Cerebellar nuclear complex (tissue), 1 donor: ENCODE measurements around the gene CDH18.

Experiments
- DNase-seq, 2 experiments: peaks; one replicate each; lab custom pipeline; 2025; lab: John Stamatoyannopoulos, UW

CDH18 gene

DNA sequence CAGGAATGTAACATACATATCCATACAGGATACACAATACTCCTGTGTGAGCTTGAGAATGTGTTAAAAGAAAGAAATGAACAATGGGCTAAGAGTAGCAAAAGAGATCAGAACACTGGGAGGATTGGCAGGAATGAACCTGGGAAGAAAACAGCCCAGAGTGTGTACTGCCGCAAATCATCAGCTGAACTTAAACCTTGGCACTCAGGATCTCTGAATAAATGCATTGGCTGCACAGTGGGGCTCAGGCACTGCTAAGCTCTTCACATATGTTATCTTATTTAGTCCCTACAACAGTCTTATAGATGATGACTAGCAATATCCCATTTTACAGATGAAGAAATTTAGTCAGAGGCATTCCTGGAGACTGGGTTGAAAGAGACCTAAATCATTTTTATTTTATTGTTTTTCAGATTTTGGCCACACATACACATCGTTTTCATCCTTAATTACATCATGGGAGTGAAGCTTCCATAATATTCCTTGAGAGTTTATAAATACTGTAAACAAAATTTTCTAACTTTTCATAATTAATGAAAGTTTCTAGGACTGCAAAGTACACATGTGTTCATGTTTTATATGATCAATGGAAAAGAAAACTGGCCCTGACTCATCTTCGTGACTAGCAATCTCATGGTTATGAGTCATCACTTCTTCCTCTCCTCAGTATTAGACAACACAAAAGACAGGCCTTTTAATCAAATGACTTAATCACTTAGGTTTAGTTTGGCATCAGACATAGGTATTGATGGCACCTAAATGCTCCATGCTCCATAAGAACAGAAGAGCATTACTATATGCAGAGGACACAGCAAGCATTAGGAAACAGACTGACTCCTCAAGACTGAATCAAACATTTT lies 59.2 kb downstream of the CDH18 start:
- DNase-seq = no peak

DNA sequence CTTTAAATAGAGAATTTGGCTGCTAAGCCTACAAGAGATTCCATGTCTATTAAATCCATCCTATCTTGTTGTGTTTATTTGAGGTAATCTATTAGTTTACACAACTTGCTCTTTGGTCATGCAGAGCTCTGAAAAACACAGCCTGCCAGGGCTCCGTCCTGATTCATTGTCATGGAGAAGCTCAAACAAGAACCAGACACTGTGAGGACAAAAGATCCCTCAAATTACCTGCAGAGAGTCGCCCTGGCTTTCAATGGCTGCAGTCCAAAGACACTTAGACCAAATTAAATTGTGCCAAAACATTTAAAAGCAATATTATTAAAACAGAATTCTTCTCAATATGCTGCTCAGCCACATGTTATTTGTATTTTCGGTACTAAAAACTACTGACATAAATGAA lies 60.1 kb downstream of the CDH18 start:
- DNase-seq = peak in 1 of 2 experiments; percentile 42

DNA sequence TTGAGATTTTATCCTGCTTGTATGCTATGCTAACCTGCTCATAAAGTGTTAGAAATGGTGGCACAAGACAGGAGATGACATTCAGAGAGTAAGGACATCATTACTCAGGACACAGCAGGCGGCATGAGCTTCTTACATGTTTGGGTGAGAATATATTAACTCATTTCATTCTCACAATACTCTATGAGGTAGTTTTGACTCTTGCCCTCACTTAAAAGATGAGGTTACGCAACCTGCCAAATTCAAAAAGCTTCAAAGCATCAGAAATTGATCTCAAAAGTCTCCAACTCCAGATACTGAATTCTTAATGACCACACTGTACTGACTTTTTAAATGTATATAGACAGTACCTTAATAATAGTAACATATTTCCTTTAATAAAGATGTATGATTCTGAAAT lies 60.8 kb downstream of the CDH18 start:
- no peak for DNase-seq

DNA sequence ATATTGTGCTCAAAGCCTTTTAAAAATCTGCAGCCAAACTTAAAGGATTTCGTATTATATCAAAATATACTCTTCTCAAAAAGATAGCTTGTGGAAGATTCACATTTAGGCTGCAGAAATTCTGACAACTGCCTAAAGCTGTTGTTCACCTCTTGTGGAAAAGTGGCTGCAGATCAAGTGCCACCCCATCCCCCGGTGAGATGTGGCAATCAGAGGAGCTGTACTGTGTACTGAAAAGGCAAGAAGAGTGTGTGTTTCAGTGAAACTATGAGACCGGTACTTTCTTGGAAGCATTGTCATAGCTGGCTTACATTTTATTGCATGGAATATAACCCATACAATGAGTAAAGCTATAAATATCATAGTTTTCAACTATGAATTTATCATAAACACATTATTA lies 64.3 kb downstream of the CDH18 start:
- no peak for DNase-seq

DNA sequence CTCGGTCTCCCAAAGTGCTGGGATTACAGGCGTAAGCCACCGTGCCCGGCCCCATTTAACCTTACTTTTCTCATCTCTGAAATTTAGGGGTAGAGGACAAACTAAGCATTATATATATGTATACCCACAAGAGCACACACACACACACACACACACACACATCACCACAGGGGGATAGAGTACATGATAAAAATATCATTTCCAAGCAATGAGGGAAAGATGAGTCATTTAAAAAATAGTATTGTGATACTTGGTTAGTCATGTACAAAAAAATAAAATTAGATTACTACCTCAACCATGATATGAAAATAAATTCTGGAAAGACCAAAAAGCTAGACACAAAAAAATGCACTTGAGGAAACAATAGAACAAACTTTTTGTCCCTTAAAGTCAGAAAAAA lies 67.2 kb downstream of the CDH18 start:
- DNase-seq = no peak

DNA sequence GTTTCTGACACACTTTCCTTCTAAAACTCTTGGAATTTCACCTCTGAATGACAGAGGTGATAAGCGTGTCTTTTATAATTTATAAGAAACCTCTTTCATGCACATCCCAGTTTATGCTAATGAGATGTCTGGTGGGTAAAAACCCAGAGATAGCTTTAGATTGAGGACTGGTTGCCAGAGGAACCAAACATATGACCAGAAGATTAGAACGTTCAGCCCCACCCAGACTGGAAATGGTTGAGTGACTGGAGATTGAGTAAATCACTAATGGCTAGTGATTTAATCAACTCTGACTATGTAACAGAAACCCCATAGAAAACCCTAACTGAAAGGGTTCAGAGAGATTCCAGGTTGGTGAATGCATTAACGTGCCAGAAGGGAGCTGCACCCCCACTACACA lies 69.2 kb downstream of the CDH18 start:
- no peak for DNase-seq

DNA sequence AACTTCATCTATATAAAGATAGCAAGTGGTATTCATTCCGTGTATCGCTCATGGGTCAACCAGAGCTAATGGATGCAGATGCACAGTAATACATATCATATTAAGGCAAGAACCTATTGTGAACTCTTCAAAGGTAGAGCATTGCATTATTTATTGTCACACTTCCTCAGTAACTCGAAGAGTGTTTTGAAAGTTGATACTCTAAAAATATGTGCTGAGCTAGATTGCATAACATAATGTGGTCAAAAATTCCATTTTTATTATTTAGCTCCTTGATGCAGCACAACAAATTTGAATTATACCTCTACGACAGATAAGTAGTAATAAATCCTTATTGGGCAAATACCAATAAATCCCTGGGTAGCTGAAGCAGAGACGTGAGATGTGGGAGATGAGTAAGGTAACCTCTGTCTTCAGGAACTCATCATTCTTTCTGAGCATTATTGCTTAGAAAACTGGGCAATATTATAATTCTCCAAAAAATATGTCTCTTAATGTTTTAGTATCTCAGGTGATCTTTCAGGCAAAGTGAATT lies 70.3 kb downstream of the CDH18 start:
- DNase-seq = no peak

DNA sequence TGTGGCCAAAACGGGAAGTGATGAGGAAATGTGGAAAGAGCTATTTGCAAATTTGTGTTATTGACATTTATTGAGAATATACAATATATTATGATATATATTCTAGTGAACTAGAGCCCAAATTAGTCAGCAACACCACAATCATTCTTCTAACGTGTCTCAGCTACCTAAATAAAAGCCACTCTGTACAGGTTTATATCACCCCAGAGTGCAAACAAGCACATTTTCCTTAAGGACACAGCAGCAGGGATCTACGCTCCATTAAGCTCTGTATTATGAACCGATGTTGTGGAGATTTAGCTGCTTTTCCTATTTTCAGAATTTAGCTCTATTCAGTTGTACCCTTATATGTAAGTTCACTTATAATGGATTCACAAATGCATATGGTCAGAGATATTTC lies 77.9 kb downstream of the CDH18 start:
- no peak for DNase-seq

DNA sequence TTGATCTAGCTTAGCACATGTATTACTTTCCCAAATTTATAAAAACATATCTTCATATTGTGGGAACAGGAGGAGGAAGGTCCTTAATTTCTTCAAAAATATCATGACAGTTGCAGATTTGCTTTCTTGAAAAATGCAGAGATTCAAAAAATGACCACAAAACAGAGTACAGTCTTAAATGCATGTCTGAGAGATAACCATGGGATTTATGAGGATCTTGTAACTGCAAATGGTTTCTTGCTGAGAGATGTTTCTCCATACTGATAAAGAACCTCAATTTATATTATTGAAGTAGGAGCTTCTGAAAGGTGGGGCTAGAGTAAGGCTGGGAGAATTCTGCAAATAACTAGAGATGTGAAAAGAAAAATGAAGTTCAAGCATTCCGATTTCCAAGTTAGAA lies 83.2 kb downstream of the CDH18 start:
- DNase-seq = no peak

DNA sequence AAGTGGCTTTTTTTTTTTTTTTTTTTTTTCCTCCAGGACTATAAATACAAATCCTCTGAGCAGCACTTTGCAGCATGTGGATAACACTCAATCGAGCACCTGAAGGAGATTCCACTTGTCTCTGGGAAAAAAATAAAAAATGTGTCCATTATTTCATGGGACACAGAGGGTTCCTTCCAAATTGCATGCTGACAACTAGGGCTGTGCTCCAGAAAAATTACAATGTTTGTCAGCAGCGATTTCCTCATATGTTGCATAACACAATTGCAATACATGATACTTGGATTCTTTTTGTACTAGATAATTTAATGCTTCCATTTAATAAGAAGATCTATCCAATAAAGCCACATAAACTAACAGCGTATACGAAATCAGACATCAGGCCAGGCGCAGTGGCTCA lies 84.4 kb downstream of the CDH18 start:
- peak in 1 of 2 experiments; percentile 19 for DNase-seq

DNA sequence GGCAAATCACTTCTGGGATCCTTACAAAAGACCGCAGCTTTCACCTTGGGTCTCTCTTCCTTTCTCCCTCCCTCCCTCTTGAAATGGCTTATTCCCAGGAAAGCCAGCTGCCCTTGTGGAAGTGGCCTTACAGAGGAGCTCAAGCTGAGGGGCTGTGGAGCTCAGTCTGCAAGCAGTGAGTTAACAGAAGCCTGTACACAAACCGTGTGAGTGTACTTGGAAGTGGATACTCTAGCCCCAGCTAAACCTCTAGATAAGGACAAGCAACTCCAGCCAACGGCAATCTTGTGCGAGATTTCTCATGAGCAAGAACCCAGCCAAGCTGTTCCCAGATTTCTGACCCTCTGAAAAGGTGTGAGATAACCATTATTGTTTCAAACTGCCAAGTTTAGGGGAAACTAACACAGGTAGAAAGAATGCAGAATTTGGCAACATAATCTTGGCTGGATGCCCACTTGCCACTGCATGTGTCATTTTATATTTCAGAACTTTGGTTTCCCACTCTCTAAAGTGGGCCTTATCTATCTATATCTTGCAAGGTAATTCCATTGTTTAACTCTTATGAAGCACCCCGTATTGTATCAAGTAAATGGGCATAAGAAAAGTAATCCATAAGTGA lies 85.6 kb downstream of the CDH18 start:
- no peak for DNase-seq

DNA sequence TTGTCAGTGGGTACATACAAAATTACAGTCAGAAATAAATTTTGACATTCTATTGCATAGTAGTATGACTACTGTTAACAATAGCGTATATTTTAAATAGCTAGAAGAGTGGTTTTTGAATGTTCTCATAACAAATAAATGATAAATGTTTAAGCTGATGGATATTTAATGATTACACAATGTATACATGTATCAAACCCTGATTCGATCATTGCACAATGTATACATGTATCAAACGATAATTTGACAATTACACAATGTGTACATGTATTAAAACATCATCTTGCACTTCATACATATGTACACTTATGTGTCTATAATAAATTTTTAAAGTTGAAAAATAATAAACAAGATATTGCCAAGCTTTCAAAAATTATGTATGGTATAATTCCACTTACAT lies 87.7 kb downstream of the CDH18 start:
- DNase-seq = no peak

DNA sequence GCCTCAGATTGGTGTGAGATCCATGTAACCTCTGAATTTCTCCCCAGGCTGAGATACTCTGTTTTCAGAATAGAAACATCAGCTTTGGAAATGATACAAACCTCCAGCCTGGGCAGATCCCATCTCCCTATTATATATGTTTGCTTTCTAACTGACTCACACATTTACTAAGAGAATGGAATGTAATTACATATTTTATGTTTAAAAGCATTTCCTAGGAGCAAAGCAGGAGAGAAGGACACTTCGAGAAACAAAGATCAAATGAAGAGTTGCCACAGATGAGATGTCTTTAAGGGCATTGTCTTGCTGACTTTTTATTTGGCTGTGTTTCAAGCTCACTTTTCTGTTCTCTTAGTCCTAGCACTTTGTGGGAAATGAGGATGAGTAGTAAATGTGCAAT lies 96.3 kb downstream of the CDH18 start:
- DNase-seq = no peak

DNA sequence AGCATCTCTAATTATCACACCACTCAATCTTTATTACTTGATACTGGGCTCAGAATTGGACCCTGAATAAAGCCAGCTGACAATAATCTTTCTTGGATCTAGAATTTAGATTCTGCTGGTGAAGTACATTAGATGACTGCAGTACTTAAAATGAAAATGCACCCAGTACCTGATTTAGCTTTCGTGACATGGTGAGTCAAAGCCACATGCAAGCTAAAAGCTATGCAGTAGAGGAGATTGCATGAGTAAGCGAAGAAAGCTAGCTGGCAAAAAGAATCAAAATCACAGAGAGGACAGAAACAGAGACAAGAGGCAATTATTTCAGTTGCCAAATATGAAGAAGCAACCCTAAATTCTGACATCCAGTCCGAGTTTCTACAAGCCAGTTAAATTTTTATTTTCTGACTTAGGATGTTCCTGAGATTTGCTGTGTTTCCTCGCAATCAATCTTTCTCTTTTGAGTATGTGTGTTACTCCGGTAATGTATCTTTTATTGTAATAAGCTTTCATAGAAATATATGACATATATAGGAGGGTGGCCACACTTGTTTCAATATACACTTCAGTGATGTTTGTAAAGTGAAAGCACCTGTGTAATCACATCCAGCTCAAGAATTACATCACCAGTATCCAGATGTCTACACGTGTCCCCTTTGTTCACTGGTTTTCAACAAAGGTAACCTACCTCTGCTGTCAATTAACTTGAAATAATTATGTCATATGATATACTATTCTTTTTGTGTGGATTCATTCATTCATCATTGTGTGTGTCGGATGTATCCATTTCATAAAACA lies 101.7 kb downstream of the CDH18 start:
- no peak for DNase-seq

DNA sequence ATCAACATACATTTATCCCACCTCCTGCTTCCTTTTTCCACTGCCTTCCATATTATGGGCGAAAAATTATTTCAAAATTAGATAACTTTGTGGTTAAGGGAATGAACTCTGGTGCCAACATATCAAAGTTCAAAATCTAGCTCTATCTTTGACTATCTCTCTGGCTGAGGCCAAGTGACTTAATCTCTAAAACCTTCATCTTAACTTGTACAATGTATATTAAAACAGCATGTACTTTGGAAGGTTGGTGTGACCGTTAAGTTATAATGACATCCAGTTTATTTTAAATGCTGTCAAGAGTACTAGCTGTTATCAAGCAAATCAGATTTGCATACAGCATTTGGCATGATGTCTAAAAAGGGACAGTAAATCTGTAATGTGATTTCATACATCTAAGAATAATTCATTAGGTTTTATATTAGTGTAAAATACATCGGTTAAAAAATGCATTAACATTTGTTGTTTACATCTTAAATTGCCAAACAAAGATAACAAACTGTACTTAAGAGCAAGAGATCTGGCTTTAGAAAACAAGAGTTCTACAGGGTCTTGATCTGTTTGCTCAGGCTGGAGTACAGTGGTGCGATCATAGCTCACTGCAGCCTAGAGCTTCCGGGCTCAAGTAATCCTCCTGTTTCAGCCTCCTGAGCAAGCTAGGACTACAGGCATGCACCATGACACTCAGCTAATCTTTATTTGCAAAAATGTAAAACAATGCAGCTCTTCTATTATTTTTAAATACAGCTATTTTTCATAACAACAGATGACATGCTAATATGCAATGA lies 102.8 kb downstream of the CDH18 start:
- no peak for DNase-seq

DNA sequence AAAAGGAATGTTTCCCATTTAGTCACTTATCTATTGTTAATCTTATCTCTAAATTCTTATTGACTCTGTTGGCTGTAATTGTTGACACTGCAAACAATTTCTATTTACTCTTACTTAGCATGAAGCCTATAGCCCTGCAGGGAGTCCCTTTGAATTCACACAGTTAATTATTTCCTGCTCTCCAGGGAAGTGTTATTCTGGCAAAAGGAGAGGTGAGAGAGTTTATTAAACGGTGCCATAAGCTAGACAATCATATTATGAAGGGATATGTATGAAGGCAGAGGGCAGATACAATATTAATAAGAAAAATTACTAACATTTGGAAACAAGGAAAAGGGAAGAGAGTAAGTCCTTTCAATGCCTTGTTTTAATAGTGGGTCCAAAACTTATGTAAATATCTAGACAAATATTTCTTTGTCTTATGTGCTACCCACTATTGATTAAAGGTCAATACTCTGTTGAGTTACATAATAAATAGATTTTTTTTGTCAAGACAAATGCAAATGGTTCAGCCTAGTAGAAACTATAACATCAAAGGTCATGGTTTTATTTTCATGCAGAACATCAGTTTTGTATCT lies 107.1 kb downstream of the CDH18 start:
- no peak for DNase-seq

DNA sequence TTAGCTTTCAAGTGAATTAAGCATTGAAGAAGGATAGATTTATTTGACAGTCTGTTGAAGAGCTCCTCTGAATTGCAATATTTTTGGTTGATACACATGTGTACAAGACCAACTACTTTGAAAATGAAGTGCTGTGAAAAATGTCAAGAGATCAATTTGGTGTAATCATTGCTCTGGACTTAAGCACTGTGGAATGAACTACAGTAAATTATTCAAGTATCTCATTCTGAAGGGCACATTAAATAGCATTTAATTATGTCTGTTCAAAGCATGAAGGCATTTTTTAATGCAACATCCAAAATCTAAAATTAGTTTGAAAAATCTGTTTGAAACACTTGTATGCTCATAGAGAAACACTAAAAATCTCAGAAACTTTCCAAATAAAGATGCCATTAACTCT lies 107.5 kb downstream of the CDH18 start:
- DNase-seq = no peak

DNA sequence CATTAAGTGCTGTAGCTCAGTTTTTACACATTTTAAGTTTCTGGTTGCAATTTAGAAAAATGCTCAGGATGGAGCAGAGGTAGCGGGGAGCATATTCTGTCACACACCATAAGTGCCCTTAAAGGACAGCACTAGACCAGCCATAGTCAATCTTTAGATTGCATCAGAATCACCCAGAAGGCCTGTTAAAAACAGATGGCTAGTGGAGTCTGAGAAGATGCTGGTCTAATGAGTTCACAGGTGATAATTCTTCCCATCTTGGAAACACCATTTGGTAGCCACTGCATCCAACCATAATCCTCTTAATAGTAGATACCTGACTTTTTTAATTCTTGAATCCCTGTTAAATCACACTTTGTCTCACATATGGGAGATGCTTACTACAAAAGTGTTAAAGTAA lies 113.2 kb downstream of the CDH18 start:
- DNase-seq = no peak

DNA sequence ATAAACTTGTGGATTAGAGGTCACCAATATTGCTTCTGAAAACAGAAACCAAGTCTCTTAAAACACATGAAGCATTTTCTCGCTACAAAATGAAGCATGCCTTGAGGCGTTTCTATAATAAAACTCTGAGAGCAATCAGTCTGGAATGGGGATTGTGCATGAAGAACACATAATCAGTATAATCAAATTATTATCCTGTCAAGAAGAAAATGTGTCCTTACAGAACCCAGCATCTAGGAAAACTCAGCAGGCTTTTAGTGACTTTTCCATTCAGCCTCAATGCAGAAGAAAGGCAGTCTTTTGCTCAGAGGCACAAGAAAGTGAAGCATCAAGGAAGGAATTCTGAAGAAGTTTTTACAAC lies 121.9 kb downstream of the CDH18 start:
- no peak for DNase-seq

DNA sequence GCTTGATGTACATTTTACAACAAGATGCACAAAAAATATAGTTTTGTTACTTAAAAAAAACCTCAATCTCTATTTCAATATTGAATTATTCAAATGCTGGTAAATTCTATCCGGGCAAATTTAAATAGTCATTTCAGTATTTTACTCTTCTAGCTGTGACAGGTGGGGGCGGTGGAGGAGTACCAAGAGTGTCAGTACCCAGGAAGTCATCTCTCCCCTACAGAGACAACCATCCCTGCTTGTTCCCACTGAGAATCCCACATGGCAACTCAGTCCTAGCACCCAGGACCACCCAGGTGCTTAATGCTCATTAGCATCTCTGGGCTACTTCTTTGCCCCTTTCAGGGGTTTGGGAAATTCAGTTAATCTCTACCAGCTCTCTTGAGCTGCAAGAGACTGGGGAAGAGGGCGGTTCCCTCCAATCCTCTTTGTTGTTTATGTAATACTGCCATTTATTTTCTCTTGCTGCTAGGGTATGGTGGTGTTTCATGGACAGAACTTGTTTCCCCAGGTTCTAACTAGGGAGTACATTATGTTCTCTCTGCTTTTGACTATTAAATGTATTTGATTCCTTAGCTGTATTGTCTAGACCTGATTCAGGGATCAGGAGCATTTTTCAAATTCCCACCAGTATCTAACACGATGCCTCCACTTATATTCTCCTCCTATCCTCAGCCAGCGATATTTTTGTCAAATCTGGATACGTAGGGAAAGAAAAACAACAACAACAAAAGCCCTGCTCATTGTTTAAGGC lies 122.5 kb downstream of the CDH18 start:
- no peak for DNase-seq

DNA sequence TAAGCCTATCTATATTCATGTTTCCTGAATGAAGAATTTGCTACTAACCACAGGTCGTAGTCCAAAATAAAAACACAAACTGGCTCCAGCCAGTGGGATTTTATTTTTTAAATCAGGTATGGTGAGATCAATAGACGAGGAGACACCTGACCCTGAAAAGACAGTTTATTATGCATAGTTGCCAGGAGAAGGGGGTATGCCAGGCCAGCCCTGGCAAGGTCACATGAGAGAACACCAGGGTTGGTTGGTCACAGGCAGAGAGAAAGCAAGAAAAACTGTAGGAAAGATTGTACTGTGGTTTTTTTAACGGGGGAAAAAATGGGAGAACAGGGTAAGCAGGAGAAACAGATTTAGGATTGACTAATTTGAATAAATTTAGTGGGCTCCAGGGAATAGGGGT lies 125.3 kb downstream of the CDH18 start:
- no peak for DNase-seq
